Activated CD4-positive, CD25-positive, alpha-beta regulatory T cell treated with anti-CD3 and anti-CD28 coated beads, Interleukin-2, amount 50 U/mL, for 24 hours (primary cell): ENCODE measurements around the gene MKS1.

Experiments
- ATAC-seq, 2 donors: fragments of 150-1000 bp; cut with Tn5 transposase; one replicate each; pipeline ENCODE4 v1.10.0; 2021; ENCODE audit warnings: mild to moderate bottlenecking in 1 of 2, moderate library complexity in 1 of 2

Gene MKS1

GRCh38 chr17:58244963-58245362, 25.9 kb upstream of the MKS1 start:
- ATAC-seq, result no peak

GRCh38 chr17:58242171-58242784, 23.2 kb upstream of the MKS1 start:
- ATAC-seq, result peak in 1 of 2 donors; percentile 43

GRCh38 chr17:58239987-58240386, 20.9 kb upstream of the MKS1 start:
- no peak for ATAC-seq

- no peak for ATAC-seq
Observed at GRCh38 chr17:58238147-58238634, 19.1 kb upstream of the MKS1 start, which contains the start of gene LPO. Gene LPO, plus strand, starts transcription at chr17:58238584. Its CDS starts 4,396 bp downstream, at chr17:58242980.

GRCh38 chr17:58236394-58236793, 17.3 kb upstream of the MKS1 start:
- ATAC-seq, result no peak

- ATAC-seq, result no peak
Observed at GRCh38 chr17:58235821-58236220, 16.8 kb upstream of the MKS1 start.

GRCh38 chr17:58234512-58234911, 15.5 kb upstream of the MKS1 start:
- ATAC-seq, result no peak

- ATAC-seq, result no peak
Observed at GRCh38 chr17:58233543-58233942, 14.5 kb upstream of the MKS1 start.

GRCh38 chr17:58232707-58233156, 13.7 kb upstream of the MKS1 start:
- peak; percentile 76 to 78 for ATAC-seq

- ATAC-seq, result no peak
Observed at GRCh38 chr17:58231641-58232040, 12.6 kb upstream of the MKS1 start.

- ATAC-seq, result no peak
Observed at GRCh38 chr17:58229881-58230280, 10.8 kb upstream of the MKS1 start.

- no peak for ATAC-seq
Observed at GRCh38 chr17:58229384-58229783, 10.3 kb upstream of the MKS1 start.

GRCh38 chr17:58228679-58229078, 9.6 kb upstream of the MKS1 start:
- ATAC-seq, result no peak

GRCh38 chr17:58227733-58228132, 8.7 kb upstream of the MKS1 start:
- ATAC-seq, result no peak

GRCh38 chr17:58224315-58224714, 5.3 kb upstream of the MKS1 start:
- peak in 1 of 2 donors; percentile 51 for ATAC-seq

- no peak for ATAC-seq
Observed at GRCh38 chr17:58219789-58220183, 731 bp upstream of the MKS1 start.

GRCh38 chr17:58217766-58218165, 1.3 kb downstream of the MKS1 start:
- ATAC-seq, result no peak

- ATAC-seq, result no peak
Observed at GRCh38 chr17:58215685-58216084, 3.4 kb downstream of the MKS1 start.

- no peak for ATAC-seq
Observed at GRCh38 chr17:58210922-58211321, 8.1 kb downstream of the MKS1 start.

- no peak for ATAC-seq
Observed at GRCh38 chr17:58208344-58208743, 10.7 kb downstream of the MKS1 start.

GRCh38 chr17:58207451-58207850, 11.6 kb downstream of the MKS1 start:
- no peak for ATAC-seq

GRCh38 chr17:58205936-58206335, 13.1 kb downstream of the MKS1 start:
- ATAC-seq, result no peak

GRCh38 chr17:58204796-58205195, 14.3 kb downstream of the MKS1 start:
- ATAC-seq, result no peak

GRCh38 chr17:58202859-58203258, 16.2 kb downstream of the MKS1 start:
- ATAC-seq, result no peak
